GM15510 (cell line): ENCODE measurements around the gene CA5B.

ENCODE experiments used
- POLR2A ChIP-seq: IDR thresholded peaks from 3 replicates; pipeline ENCODE4 v1.6.1; 2011; ENCODE audit warnings: borderline replicate concordance; ENCODE audit not compliant: insufficient read length; ENCODE audit errors: extremely low read depth

Gene CA5B

DNA sequence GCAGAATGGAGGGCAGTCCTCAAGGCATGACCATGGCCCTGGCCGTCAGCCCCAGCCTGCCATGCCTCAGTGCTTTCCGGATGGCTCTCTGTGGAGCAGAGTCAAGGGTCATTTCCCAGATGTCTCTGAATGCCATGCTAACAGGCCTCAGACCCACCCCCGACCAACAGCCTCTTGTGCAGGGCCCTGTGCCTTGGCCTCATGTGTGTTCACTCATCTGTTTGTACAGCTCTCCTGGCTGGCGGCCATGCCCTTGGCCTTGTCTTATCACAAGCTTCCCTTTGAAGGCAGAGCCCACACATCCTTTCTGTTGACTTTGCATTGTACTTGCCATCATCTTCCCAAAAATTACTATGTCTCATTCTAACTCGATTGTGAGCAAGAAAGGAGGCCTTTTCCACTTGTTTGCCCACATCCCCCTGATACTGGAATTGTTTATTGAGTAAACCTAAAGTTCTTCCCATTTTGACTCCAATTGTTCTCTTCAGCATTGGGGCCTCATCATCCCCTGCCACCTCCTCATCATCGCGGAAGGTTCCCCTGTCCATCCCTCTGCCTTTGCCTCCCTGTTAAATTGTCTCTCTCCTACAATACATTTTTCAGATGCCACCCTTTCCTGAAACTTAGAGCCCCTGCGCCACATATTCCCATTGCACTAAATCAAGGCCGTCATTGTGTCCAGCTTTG, 6.3 kb downstream of the CA5B start:
- no peak for TF ChIP-seq POLR2A

DNA sequence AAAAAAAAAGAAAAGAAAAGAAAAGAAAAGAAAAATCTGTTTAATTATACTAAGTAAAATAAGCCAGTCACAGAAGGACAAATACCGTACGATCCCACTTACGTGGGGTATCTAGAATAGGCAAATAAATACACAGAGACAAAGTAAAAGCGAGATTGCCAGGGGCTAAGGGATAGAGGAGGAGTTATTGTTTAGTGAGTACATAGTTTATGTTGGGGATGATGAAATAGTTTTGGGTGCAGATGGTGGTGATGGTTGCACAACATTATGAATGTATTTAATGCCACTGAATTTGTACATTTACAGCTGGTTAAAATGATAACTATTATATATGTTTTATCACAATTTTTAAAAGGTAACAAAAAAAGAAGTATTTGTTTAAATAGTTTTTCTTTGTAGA, 7.1 kb downstream of the CA5B start:
- no peak for TF ChIP-seq POLR2A

DNA sequence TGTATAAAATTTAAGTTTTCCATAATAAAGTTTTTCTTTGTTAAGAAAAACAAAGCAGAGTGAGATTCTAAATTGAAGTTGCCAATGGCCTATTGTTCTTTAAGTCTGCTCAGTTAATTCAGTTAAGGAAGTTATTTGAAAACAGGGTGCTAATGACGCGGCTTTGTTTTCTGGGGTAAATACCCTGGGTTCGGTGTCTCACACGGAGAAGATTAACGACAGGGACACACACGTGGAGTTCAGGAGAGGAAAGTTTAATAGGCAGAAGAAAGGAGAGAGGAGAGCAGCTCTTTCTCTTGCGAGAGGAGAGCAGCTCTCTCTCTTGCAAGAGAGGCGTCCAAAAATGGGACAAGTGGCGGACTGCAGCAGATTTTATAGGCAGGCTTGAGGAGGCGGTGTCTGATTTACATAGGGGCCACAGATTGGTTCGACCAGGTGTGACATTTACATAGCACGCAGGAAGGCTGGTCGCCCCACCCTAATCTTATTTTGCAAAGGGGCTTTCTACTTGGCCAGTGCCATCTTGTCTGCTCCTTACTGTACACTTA, 9.6 kb downstream of the CA5B start:
- TF ChIP-seq POLR2A, result no peak

DNA sequence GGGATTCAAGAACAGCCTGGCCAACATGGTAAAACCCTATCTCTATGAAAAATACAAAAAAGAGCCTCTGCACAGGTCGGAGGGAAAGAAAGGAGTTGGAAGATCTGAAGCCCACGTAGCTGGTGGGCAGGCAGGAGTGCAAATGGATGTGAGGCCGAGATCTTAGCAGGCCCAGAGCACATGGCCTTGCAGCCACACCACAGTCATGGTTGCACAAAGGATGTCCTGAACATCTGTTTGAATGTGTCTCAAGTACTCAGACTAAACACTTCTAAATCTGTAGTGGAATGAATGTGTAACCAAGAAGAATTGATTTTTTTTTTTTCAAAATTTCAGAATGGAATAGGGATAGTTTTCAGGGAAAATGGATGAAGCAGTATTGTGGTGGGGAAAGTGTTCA, 10.8 kb downstream of the CA5B start:
- no peak for TF ChIP-seq POLR2A

GRCh38 chrX:15749642-15750610, 11.9 kb downstream of the CA5B start:
- no peak for TF ChIP-seq POLR2A

- TF ChIP-seq POLR2A, result no peak
Observed at GRCh38 chrX:15750611-15751154, 12.6 kb downstream of the CA5B start.

DNA sequence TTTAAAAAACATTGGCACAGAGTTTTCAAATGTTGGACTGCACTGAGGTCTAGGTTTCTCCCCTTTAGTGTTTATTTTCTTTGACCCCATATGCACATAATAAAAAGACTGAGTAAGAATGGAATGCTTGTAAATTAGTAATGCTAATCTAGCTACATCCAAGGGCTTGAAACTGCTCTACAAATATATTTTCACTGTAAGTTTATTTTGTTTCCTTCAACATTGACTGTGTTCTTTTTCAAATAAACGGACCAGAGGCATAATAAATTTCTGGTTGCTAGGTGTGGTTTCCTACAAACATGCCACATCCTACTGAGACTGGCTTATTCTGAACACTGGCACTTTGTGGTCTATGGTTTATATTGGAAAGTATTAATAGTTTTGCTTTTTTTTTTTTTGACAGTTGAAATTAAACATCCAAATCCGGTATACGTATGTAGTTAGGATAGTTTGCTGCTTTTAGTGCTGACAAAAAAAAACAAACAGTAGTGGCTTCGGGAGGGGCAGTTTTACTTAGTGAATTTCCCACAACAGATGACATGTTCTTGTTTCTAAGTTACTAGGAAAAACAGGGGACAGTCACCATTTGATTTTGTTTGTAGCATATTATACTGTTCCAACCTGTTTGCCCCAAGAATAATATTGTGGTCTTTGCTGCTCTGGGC, 13.2 kb downstream of the CA5B start:
- no peak for TF ChIP-seq POLR2A

DNA sequence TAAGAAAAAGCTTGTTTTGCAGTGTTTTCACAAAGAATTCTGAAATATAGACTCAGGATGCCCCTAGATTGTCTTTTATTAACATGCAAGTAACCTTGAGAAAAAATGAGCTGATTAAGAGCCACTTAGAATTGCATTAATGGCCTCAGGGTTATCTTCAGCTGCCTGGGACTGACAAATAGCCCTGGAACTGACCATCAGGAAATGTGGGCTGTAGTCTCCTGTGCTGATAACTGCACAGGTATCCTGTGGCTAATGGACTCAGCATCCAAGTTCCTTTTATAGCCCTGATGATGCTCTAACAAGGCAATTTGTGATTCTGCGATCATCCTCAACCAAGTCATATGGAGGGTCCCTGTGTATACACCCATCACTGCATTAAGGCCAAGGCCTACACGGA, 17.0 kb downstream of the CA5B start:
- no peak for TF ChIP-seq POLR2A

DNA sequence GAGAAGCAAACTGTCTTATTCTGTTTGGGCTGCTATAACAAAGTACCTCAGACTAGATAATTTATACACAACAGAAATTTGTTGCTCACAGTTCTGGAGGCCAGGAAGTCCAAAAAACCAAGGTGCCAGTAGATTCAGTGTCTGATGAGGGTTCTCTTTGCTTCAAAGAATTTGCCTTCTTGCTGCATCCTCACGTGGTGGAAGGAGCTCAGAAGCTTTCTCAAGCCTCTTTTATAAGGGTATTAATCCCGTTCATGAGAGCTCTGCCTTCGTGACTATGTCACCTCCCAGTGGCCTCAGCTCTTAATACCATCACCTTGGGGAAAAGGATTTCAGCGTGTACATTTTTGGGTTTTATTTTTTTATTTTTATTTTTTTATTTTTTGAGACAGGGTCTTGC, 20.1 kb downstream of the CA5B start:
- no peak for TF ChIP-seq POLR2A

DNA sequence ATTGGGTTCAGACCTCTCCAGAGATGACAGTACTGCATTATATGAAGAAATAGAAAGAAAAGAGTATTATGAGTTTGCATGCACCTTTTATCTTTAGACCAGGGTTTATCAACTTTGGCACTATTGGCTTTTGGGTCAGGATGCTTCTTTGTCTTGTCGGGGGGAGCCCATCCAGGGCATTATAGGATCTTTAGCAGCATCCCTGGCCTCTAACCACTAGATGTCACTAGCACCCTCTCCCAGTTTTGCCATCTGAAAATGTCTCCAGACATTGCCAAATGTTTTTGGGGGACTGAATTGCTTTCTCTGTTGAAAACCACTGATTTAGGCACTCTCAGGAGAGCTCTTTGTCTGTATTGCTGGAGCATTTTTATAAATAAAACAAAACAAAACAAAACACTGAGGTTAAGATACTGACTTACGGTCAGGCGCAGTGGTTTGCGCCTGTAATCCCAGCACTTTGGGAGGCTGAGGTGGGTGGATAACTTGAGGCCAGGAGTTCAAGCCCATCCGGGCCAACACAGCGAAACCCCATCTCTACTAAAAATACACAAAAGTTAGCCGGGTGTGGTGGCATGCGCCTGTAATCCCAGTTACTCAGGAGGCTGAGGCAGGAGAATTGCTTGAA, 23.6 kb downstream of the CA5B start:
- no peak for TF ChIP-seq POLR2A

GRCh38 chrX:15769300-15769954, 31.4 kb downstream of the CA5B start:
- no peak for TF ChIP-seq POLR2A

- no peak for TF ChIP-seq POLR2A
Observed at GRCh38 chrX:15781961-15782699, 44.1 kb downstream of the CA5B start.

DNA sequence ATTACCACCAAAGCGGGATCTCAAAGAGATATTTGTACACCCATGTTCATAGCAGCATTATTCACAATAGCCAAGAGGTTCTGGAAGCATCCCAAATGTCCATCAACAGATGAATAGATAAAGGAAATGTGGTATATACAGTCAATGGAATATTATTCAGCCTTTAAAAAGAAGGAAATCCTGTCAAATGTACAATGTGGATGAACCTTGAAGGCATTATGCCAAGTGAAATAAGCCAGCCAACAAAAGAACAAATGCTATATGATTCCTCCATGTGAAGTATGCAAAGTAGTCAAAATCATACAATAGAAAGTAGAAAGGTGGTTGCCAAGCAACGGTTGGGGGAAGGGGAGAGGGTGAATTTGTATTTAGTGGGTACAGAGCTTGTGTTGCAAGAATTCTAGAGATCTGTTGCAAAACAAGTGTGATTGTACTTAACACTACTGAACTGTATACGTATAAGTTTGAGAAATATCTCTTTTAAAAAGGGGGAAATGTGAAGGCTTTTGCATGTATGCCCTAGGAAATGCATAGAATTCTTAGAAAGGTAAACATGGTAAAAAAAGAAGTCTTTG, 47.2 kb downstream of the CA5B start:
- TF ChIP-seq POLR2A, result no peak

DNA sequence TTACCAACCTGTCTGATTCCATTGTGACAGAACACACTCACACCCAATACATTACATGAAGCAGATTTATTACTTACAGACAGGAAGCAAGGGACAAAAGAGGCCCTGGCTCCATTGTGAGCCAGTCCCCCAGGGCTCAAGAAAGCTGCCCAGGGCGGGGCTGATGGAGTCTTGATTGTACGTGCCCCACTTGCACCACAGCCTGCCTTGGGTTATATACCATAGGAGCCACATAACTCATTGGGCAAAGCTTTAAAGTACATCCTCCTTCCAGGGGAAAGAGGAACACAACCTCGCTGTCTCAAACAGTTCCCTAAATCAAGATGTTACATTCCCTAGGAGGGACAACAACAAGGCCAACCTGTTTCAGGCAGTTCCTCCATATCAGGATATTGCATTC, 48.8 kb downstream of the CA5B start:
- TF ChIP-seq POLR2A, result no peak
